Kidney (tissue), 14 donors: Measurements from ENCODE around the gene TAGAP. TPM values are rescaled to one million over a fixed set of nuclear protein-coding genes. Genes with fewer than 3 reads are reported as not detected.

Experiments used
- DNase-seq, 5 donors: peaks; one replicate each; pipeline ENCODE4 v3.0.0-alpha.2; 2013 to 2020
- FAIRE-seq: peaks from 2 replicates; lab custom pipeline; 2012; peaks lifted over from hg19 to GRCh38; lab: Jason Lieb, UNC
- H3K27ac ChIP-seq, 2 donors: one replicate each; pipeline ENCODE4 v1.7.0; 2013; ENCODE audit warnings: low read depth in 2 of 2, low read length in 2 of 2, inconsistent platforms in 1 of 2
- H3K27me3 ChIP-seq: one replicate; pipeline ENCODE4 v1.7.1; 2013; ENCODE audit warnings: low read length, inconsistent platforms; ENCODE audit not compliant: control insufficient read depth, insufficient read depth
- H3K36me3 ChIP-seq, 3 donors: one replicate each; pipeline versions ENCODE4 v1.7.0 to v1.7.1; 2013; ENCODE audit warnings: low read length in 3 of 3, control low read depth in 1 of 3, inconsistent platforms in 1 of 3; ENCODE audit not compliant: insufficient read depth in 3 of 3, control insufficient read depth in 2 of 3
- H3K4me1 ChIP-seq, 3 donors: one replicate each; pipeline versions ENCODE4 v1.7.0 to v1.7.1; 2013; ENCODE audit warnings: low read length in 3 of 3, inconsistent platforms in 1 of 3, low read depth in 1 of 3; ENCODE audit not compliant: control insufficient read depth in 2 of 3, insufficient read depth in 2 of 3
- H3K4me3 ChIP-seq, 3 donors: one replicate each; pipeline versions ENCODE4 v1.7.0 to v1.8.1; 2013; ENCODE audit warnings: low read length in 3 of 3, control low read depth in 1 of 3, inconsistent platforms in 1 of 3
- H3K9ac ChIP-seq, 3 donors: one replicate each; pipeline versions ENCODE4 v1.7.0 to v1.7.1; 2013; ENCODE audit warnings: low read length in 3 of 3, control low read depth in 1 of 3, inconsistent platforms in 1 of 3
- H3K9me3 ChIP-seq, 3 donors: one replicate each; pipeline versions ENCODE4 v1.7.0 to v1.7.1; 2013; ENCODE audit warnings: low read length in 3 of 3, control low read depth in 1 of 3, inconsistent platforms in 1 of 3; ENCODE audit not compliant: control insufficient read depth in 2 of 3, insufficient read depth in 1 of 3
- CTCF ChIP-seq: IDR thresholded peaks from 3 replicates; pipeline ENCODE4 v1.5.1; 2012; ENCODE audit warnings: mild to moderate bottlenecking, moderate library complexity, borderline replicate concordance; ENCODE audit not compliant: insufficient read depth; ENCODE audit errors: extremely low read depth
- intact Hi-C: fragments of 100-400 bp; cut with DNase I; formaldehyde crosslinking; loops from one replicate; pipeline ENCODE4 v1.11.1; 2022
- polyA plus RNA-seq: library from polyadenylated mRNA; stranded (reverse); fragments of 350-450 nt; fragmentation: Illumina TruSeq; extraction: RNeasy Lipid Tissue Mini Kit (QIAGEN cat#74804); gene quantifications from one replicate; pipeline ENCODE4 v1.2.3, GENCODE V29; 2014; ENCODE audit warnings: low read depth, low replicate concordance; ENCODE audit not compliant: insufficient read depth
- total RNA-seq: library from RNA; stranded (reverse); fragmentation: NEBNext Ultra II Directional; extraction: Animal tissue kit (Norgen Biotek cat#: 25700); gene quantifications from one replicate; pipeline ENCODE4 v1.2.1, GENCODE V29; 2021
- donor health status: control.
- donor health status: control.
- donor health status: control.
- donor health status: control.
- donor health status: control.
- donor health status: DM: yes; HTN: yes; CAD: no.
- donor health status: Normal renal cell carcinoma (clear cell type).

TAGAP gene
- total and polyA plus RNA-seq, 2 donors from 2014 or later: 0.45 to 8.8 TPM

- no peak for FAIRE-seq
These were observed 41.3 kb upstream of the TAGAP start for GRCh38 chr6:159086033-159086618.

GRCh38 chr6:159085396-159085895 is 40.7 kb upstream of the TAGAP start:
- DNase-seq: no peak
- H3K4me1 ChIP-seq: no peaks in the 10 kb centered on the region
- no peak for TF ChIP-seq CTCF
- H3K9me3 ChIP-seq: no peaks in the 10 kb centered on the region
- no peak overlapping the region for H3K9ac ChIP-seq
- no peak overlapping the region for H3K4me3 ChIP-seq
- no peaks in the 10 kb centered on the region for H3K36me3 ChIP-seq
- FAIRE-seq: no peak
- no peak overlapping the region for H3K27ac ChIP-seq
- H3K27me3 ChIP-seq: no peaks in the 10 kb centered on the region
- intact Hi-C loops: no loop called here

More at GRCh38 chr6:159086033-159086618, 41.3 kb upstream of the TAGAP start:
- no peaks in the 10 kb centered on the region for H3K36me3 ChIP-seq
- no peaks in the 10 kb centered on the region for H3K9me3 ChIP-seq
- no peak for DNase-seq
- no peaks in the 10 kb centered on the region for H3K4me1 ChIP-seq
- no peak overlapping the region for H3K27ac ChIP-seq
- no peak overlapping the region for H3K9ac ChIP-seq
- H3K27me3 ChIP-seq: no peaks in the 10 kb centered on the region
- H3K4me3 ChIP-seq: no peak overlapping the region
- intact Hi-C loops: no loop called here
- no peak for TF ChIP-seq CTCF

- H3K4me1 ChIP-seq: no peaks in the 10 kb centered on the region
- H3K4me3 ChIP-seq: no peak overlapping the region
- H3K36me3 ChIP-seq: no peaks in the 10 kb centered on the region
- H3K27me3 ChIP-seq: no peaks in the 10 kb centered on the region
- no peak for DNase-seq
- intact Hi-C loops: no loop called here
- TF ChIP-seq CTCF: no peak
- H3K27ac ChIP-seq: no peak overlapping the region
- H3K9ac ChIP-seq: no peak overlapping the region
- H3K9me3 ChIP-seq: no peaks in the 10 kb centered on the region
- no peak for FAIRE-seq
These were observed 39.8 kb upstream of the TAGAP start for GRCh38 chr6:159084493-159085091.
